Stimulated activated naive CD8-positive, alpha-beta T cell treated with anti-CD3 and anti-CD28 coated beads, Interleukin-15, amount 100 ng/mL, for 72 hours (primary cell): Measurements from ENCODE around the gene OBSCN.
A peak's percentile ranks its signal among the peaks of the same experiment; 100 is the strongest.

ENCODE experiments used
- ATAC-seq: fragments of 150-1000 bp; cut with Tn5 transposase; 2 replicates; pipeline ENCODE4 v1.10.0; 2021; ENCODE audit warnings: mild to moderate bottlenecking, moderate library complexity
- DNase-seq, 2 donors: peaks; one replicate each; pipeline ENCODE4 v3.0.0; 2021 to 2022
- H3K27ac Mint-ChIP-seq, 2 donors: one replicate each; pipeline ENCODE4 v1.8.0; 2022; ENCODE audit warnings: mild to moderate bottlenecking in 2 of 2, mixed read lengths in 2 of 2, moderate library complexity in 2 of 2
- H3K27me3 Mint-ChIP-seq: one replicate; pipeline ENCODE4 v1.8.0; 2022; ENCODE audit warnings: mixed read lengths
- H3K4me1 Mint-ChIP-seq: one replicate; pipeline ENCODE4 v1.8.0; 2022; ENCODE audit warnings: mild to moderate bottlenecking, mixed read lengths
- H3K4me3 Mint-ChIP-seq, 2 donors: one replicate each; pipeline ENCODE4 v1.8.0; 2022; ENCODE audit warnings: mild to moderate bottlenecking in 2 of 2, mixed read lengths in 2 of 2, moderate library complexity in 1 of 2
- H3K9me3 Mint-ChIP-seq, 2 donors: one replicate each; pipeline ENCODE4 v1.8.0; 2022; ENCODE audit warnings: mixed read lengths in 2 of 2

OBSCN gene

GRCh38 chr1:228348708-228349467, 141.0 kb downstream of the OBSCN start:
- Mint-ChIP-seq H3K4me1 (no peaks in the 10 kb centered on the region), H3K9me3 (peaks cover 0 to 6% of the 10 kb centered on the region in 2 donors), H3K27ac (peak overlapping the region in 1 of 2 donors; percentile 10), H3K4me3 (no peak overlapping the region), H3K27me3 (no peaks in the 10 kb centered on the region)
- ATAC-seq, result no peak
- DNase-seq, result no peak

DNA sequence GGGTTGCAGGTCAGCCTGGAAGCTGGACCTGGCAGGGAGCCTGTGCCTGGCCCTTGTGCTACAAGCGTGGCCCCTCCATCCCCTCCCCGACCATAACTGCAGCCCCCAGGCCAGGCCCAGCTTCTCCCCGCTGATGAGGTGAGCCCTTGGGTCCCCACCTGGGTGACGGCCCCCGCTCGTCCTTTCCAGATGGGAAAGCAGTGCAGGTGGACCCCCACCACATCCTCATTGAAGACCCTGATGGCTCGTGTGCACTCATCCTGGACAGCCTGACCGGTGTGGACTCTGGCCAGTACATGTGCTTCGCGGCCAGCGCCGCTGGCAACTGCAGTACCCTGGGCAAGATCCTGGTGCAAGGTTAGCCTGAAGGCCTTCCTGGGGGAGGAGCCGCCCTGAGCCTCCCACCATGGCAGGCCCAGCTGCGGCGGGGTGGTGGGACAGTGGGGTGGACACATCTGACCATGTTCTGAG, 141.9 kb downstream of the OBSCN start:
- no peak overlapping the region for H3K27ac Mint-ChIP-seq
- peaks cover 0 to 3% of the 10 kb centered on the region in 2 donors for H3K9me3 Mint-ChIP-seq
- no peaks in the 10 kb centered on the region for H3K27me3 Mint-ChIP-seq

GRCh38 chr1:228350179-228350742, 142.4 kb downstream of the OBSCN start:
- Mint-ChIP-seq H3K4me3 (no peak overlapping the region), H3K9me3 (no peaks in the 10 kb centered on the region), H3K4me1 (no peaks in the 10 kb centered on the region), H3K27me3 (no peaks in the 10 kb centered on the region), H3K27ac (peak overlapping the region; percentile 1 to 32)
- no peak for DNase-seq
- no peak for ATAC-seq

More for the DNA sequence above, 141.9 kb downstream of the OBSCN start:
- Mint-ChIP-seq H3K4me3 (no peak overlapping the region), H3K4me1 (no peaks in the 10 kb centered on the region)
- DNase-seq, result no peak
- no peak for ATAC-seq

DNA sequence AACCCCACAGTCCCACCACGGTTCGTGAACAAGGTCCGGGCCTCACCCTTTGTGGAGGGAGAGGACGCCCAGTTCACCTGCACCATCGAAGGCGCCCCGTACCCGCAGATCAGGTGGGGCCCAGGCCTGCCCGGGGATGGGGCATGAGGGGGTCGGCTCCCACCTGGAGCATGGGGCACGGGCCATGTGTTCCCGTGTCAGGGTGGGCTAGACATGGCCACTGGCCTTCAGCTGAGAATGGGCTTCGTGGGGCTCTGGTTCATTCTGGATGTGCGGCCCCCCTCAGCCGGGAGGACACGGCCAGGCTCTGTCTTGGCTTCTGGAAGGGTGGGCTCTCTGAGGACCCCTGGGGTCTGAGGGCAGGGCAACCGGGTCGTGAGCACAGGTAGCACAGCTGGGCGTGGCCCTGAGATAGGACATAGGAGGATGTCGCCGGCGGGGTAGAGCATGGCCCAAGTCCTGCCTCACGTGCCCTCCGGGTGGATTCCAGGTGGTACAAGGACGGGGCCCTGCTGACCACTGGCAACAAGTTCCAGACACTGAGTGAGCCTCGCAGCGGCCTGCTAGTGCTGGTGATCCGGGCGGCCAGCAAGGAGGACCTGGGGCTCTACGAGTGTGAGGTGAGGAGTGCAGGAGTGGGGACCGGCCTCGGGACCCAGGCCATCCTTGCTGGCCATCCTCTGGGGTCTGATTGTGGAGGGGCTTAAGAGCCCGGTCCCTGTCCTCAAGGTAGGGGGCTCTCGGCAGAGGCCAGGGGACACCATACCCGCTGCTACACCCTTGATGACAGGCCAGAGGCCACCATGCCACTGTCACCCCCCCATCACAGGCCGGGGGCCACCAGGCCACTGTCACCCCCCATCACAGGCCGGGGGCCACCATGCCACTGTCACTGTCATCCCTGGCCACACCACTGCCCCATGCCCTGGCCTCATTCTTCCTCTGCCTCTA, 143.3 kb downstream of the OBSCN start:
- Mint-ChIP-seq H3K4me3 (no peak overlapping the region), H3K27me3 (no peaks in the 10 kb centered on the region), H3K9me3 (no peaks in the 10 kb centered on the region), H3K27ac (no peak overlapping the region), H3K4me1 (no peaks in the 10 kb centered on the region)
- ATAC-seq (peak; percentile 34), DNase-seq (no peak)

DNA sequence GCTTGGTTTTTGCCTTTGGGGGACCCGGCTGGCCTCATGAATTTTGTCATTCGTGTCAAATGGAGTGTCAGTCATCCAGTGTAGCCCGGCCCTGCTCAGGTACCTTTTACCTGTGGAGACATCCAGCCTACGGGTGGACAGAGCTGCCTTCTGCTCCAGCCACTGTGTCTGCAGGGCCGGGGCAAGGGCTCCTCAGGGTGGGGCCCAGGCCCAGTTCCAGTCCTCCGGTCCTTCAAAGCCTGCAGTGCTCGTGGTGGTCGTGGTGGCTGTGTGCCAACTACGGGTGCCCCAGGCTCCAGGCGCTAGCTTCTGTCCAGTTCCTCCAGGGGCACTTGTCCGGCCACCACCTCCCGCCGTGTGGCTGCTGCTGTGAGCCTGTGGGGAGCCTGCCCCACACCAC, 144.0 kb downstream of the OBSCN start:
- Mint-ChIP-seq H3K4me1 (no peaks in the 10 kb centered on the region), H3K27me3 (no peaks in the 10 kb centered on the region), H3K4me3 (no peak overlapping the region), H3K9me3 (no peaks in the 10 kb centered on the region), H3K27ac (no peak overlapping the region)
- DNase-seq (no peak), ATAC-seq (no peak)

DNA sequence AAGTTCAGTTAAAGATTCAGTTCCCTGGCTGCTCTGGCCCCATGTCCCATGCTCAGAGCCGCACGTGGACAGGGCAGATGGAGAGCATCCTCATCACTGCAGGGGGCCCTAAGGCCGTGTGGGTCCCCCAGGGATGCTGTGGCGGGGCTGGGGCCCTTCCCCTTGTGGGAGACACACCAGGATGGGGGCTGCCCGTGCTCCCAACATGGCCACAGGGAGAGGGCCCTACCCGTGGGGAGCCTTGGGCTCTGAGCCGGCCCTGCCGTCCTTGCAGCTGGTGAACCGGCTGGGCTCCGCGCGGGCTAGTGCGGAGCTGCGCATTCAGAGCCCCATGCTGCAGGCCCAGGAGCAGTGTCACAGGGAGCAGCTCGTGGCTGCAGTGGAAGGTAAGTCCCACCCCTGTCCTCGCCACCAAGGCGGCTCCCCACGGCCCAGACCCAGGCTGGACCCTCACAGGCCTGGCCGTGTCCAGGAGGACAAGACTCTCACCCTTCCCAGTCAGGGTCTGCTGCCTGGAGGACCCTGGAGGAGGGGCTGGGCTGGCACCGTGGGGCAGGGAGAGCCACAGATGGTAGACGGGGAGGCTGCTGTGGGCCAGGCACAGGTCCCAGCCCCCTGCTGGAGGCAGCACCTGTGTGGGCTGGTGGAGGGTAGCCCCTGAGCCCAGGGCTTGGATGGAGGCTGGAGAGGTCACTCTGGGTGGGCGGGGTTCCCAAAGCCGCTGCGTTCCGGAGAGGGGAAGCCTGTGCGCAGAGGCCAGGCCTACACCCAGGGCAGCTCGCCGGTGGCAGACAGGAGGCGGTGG, 145.0 kb downstream of the OBSCN start:
- H3K4me3 Mint-ChIP-seq, result no peak overlapping the region
- no peak overlapping the region for H3K27ac Mint-ChIP-seq
- H3K4me1 Mint-ChIP-seq, result peaks cover 2% of the 10 kb centered on the region
- DNase-seq (no peak), ATAC-seq (peak; percentile 22)
- H3K27me3 Mint-ChIP-seq, result no peaks in the 10 kb centered on the region
- H3K9me3 Mint-ChIP-seq, result no peaks in the 10 kb centered on the region

DNA sequence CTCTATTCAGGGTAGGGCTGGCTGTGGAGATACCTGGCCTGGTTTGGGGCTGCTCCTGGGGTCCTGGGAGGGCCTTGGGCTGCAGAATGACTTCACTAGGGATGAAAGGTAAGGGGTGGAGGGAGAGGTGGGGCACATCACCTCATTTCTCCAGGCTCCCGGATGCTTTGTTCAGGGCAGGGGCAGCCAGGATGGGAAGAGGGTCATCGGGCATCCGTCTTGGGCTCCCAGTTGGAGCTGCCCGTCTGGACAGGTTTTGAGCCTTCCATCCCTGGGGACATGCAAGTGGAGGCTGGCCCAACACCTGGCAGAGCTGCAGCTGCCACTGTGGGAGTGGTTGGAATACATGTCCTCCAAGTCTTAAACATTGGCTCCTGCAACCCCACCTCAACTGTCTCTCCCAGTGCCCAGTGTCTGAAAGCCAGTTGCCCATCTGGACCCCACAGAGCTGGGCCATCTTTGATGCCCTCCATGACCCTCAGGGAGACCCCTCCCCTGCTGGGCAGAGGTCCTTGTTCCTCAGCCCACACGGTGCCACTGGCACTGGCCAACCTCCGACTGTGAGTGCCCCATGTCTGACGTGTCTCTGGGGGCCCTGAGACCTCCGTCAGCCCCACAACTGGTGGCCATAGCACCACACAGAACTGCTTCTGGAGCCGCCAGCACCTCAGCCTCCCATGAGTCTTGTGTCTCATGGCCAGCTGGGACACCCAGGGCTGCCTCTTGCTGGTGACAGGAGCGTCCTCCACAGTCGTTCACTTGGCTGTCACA, 145.9 kb downstream of the OBSCN start:
- no peak for ATAC-seq
- DNase-seq, result no peak
- no peak overlapping the region for H3K27ac Mint-ChIP-seq
- no peak overlapping the region for H3K4me3 Mint-ChIP-seq
- H3K9me3 Mint-ChIP-seq, result no peaks in the 10 kb centered on the region
- H3K4me1 Mint-ChIP-seq, result peaks cover 8% of the 10 kb centered on the region
- no peaks in the 10 kb centered on the region for H3K27me3 Mint-ChIP-seq

GRCh38 chr1:228354390-228355320, 146.8 kb downstream of the OBSCN start:
- Mint-ChIP-seq H3K4me3 (no peak overlapping the region), H3K9me3 (no peaks in the 10 kb centered on the region), H3K27ac (no peak overlapping the region), H3K27me3 (no peaks in the 10 kb centered on the region), H3K4me1 (peaks cover 8% of the 10 kb centered on the region)
- DNase-seq (no peak), ATAC-seq (no peak)

GRCh38 chr1:228356897-228357680, 149.2 kb downstream of the OBSCN start:
- DNase-seq (no peak), ATAC-seq (no peak)
- Mint-ChIP-seq H3K4me3 (no peak overlapping the region), H3K27me3 (no peaks in the 10 kb centered on the region), H3K4me1 (peaks cover 8% of the 10 kb centered on the region), H3K9me3 (no peaks in the 10 kb centered on the region), H3K27ac (peak overlapping the region in 1 of 2 donors; percentile 49)

GRCh38 chr1:228358039-228358763, 150.4 kb downstream of the OBSCN start:
- Mint-ChIP-seq H3K9me3 (no peaks in the 10 kb centered on the region), H3K27me3 (no peaks in the 10 kb centered on the region), H3K27ac (no peak overlapping the region), H3K4me1 (peaks cover 8% of the 10 kb centered on the region), H3K4me3 (no peak overlapping the region)
- DNase-seq, result no peak
- no peak for ATAC-seq

- Mint-ChIP-seq H3K4me3 (no peak overlapping the region), H3K27me3 (no peaks in the 10 kb centered on the region), H3K27ac (no peak overlapping the region), H3K9me3 (no peaks in the 10 kb centered on the region), H3K4me1 (peaks cover 8% of the 10 kb centered on the region)
- peak; percentile 7 for ATAC-seq
- no peak for DNase-seq
Measured at GRCh38 chr1:228358764-228359612, 151.1 kb downstream of the OBSCN start.
